ENCODE results near the gene ACYP1. TPM values are rescaled to one million over a fixed set of nuclear protein-coding genes. Genes with fewer than 3 reads are reported as not detected.

ACYP1 gene
- polyA plus RNA-seq, 1 experiment = 9.0 TPM

GRCh38 chr14:75066691-75067090 lies 2.9 kb upstream of the ACYP1 start:
- Histone ChIP-seq H3K36me3 (ENCODE audit: control insufficient read depth, insufficient read depth, low read length) (no peaks in the 10 kb centered on the region), H3K4me3 (ENCODE audit: low read depth, low read length) (no peak overlapping the region), H3K27me3 (ENCODE audit: control insufficient read depth, insufficient read depth, low read length) (no peaks in the 10 kb centered on the region)
- no peak for TF ChIP-seq CTCF (IDR thresholded peaks at IDR 0.05; ENCODE audit: insufficient read depth, low read depth, low read length)
- ChIA-PET CTCF (interaction anchor here (1.0 to 1.5 kb wide), 4 partner anchors 12 to 159 kb away, joined by 3 to 7 read pairs (median 4); no protein-coding TSS in a partner anchor), POLR2A (no interaction called here)
- no peak for DNase-seq (ENCODE audit: low read depth)

- ChIA-PET CTCF (interaction anchor here (0.9 to 1.5 kb wide), 4 partner anchors 8 to 159 kb away, joined by 3 to 4 read pairs (median 4); no protein-coding TSS in a partner anchor), POLR2A (no interaction called here)
- no peak for TF ChIP-seq CTCF (IDR thresholded peaks at IDR 0.05; ENCODE audit: insufficient read depth, low read depth, low read length)
- DNase-seq (ENCODE audit: low read depth) = no peak
- no peaks in the 10 kb centered on the region for H3K36me3 ChIP-seq (ENCODE audit: control insufficient read depth, insufficient read depth, low read length)
- no peaks in the 10 kb centered on the region for H3K27me3 ChIP-seq (ENCODE audit: control insufficient read depth, insufficient read depth, low read length)
- H3K4me3 ChIP-seq (ENCODE audit: low read depth, low read length) = peak overlapping the region; percentile 76
Measured at GRCh38 chr14:75064205-75064567, 362 bp upstream of the ACYP1 start.

GRCh38 chr14:75063013-75063412 lies 811 bp downstream of the ACYP1 start:
- no peak for TF ChIP-seq CTCF (IDR thresholded peaks at IDR 0.05; ENCODE audit: insufficient read depth, low read depth, low read length)
- DNase-seq (ENCODE audit: low read depth) = no peak
- POLR2A ChIA-PET = no interaction called here
- peak overlapping the region; percentile 76 for H3K4me3 ChIP-seq (ENCODE audit: low read depth, low read length)
- CTCF ChIA-PET = interaction anchor here (1.0 to 1.5 kb wide), 6 partner anchors 9 to 201 kb away, joined by 3 to 4 read pairs (median 4); no protein-coding TSS in a partner anchor
- H3K27me3 ChIP-seq (ENCODE audit: control insufficient read depth, insufficient read depth, low read length) = no peaks in the 10 kb centered on the region
- no peaks in the 10 kb centered on the region for H3K36me3 ChIP-seq (ENCODE audit: control insufficient read depth, insufficient read depth, low read length)

- no peak overlapping the region for H3K4me3 ChIP-seq (ENCODE audit: low read depth, low read length)
- TF ChIP-seq CTCF (IDR thresholded peaks at IDR 0.05; ENCODE audit: insufficient read depth, low read depth, low read length) = no peak
- DNase-seq (ENCODE audit: low read depth) = no peak
- no peaks in the 10 kb centered on the region for H3K27me3 ChIP-seq (ENCODE audit: control insufficient read depth, insufficient read depth, low read length)
- POLR2A ChIA-PET = no interaction called here
- H3K36me3 ChIP-seq (ENCODE audit: control insufficient read depth, insufficient read depth, low read length) = no peaks in the 10 kb centered on the region
- CTCF ChIA-PET = no interaction called here
Measured at GRCh38 chr14:75060420-75060819, 3.4 kb downstream of the ACYP1 start.

GRCh38 chr14:75059642-75060041 lies 4.2 kb downstream of the ACYP1 start:
- Histone ChIP-seq H3K27me3 (ENCODE audit: control insufficient read depth, insufficient read depth, low read length) (no peaks in the 10 kb centered on the region), H3K36me3 (ENCODE audit: control insufficient read depth, insufficient read depth, low read length) (no peaks in the 10 kb centered on the region), H3K4me3 (ENCODE audit: low read depth, low read length) (no peak overlapping the region)
- DNase-seq (ENCODE audit: low read depth) = peak; percentile 62
- ChIA-PET CTCF (no interaction called here), POLR2A (no interaction called here)
- TF ChIP-seq CTCF (IDR thresholded peaks at IDR 0.05; ENCODE audit: insufficient read depth, low read depth, low read length) = no peak
